ENCODE results near the gene PLEKHM2.
"Not testable (repeated sequence)": the region's sequence is repeated elsewhere in the genome, so short reads cannot be mapped to it uniquely, and the experiment has no call there.

Gene PLEKHM2

GRCh38 chr1:15676688-15677661 is 7.1 kb upstream of the PLEKHM2 start:
- DNase-seq, result no peak

GRCh38 chr1:15678578-15678977 is 5.5 kb upstream of the PLEKHM2 start:
- no peak for DNase-seq

- DNase-seq, result no peak
Measured at GRCh38 chr1:15680131-15680530, 4.0 kb upstream of the PLEKHM2 start.

GRCh38 chr1:15680561-15681348 is 3.4 kb upstream of the PLEKHM2 start:
- no peak for DNase-seq

GRCh38 chr1:15681349-15682292 is 2.5 kb upstream of the PLEKHM2 start:
- no peak for DNase-seq

- no peak for DNase-seq
Measured at GRCh38 chr1:15682936-15683341, 1.2 kb upstream of the PLEKHM2 start.

- no peak for DNase-seq
Measured at GRCh38 chr1:15683345-15684039, 628 bp upstream of the PLEKHM2 start.

GRCh38 chr1:15684468-15685291 is 560 bp downstream of the PLEKHM2 start:
- DNase-seq, result peak in 1 of 2 experiments; percentile 16

GRCh38 chr1:15685820-15686219 is 1.7 kb downstream of the PLEKHM2 start:
- no peak for DNase-seq

GRCh38 chr1:15687446-15687845 is 3.3 kb downstream of the PLEKHM2 start:
- DNase-seq, result no peak

GRCh38 chr1:15690317-15690716 is 6.2 kb downstream of the PLEKHM2 start:
- no peak for DNase-seq

- DNase-seq, result no peak
Measured at GRCh38 chr1:15691434-15692032, 7.4 kb downstream of the PLEKHM2 start.

- no peak for DNase-seq
Measured at GRCh38 chr1:15692121-15692682, 8.1 kb downstream of the PLEKHM2 start.

GRCh38 chr1:15693371-15693770 is 9.3 kb downstream of the PLEKHM2 start:
- no peak for DNase-seq

- no peak for DNase-seq
Measured at GRCh38 chr1:15696956-15697521, 12.9 kb downstream of the PLEKHM2 start.

GRCh38 chr1:15698201-15698600 is 14.1 kb downstream of the PLEKHM2 start:
- no peak for DNase-seq

- not testable (repeated sequence) for DNase-seq
Measured at GRCh38 chr1:15699321-15699720, 15.2 kb downstream of the PLEKHM2 start.

GRCh38 chr1:15700508-15700907 is 16.4 kb downstream of the PLEKHM2 start:
- no peak for DNase-seq

- no peak for DNase-seq
Measured at GRCh38 chr1:15701784-15702183, 17.7 kb downstream of the PLEKHM2 start.
